ENCODE measurements around the gene HYDIN.
A peak's percentile ranks its signal among the peaks of the same experiment; 100 is the strongest.

Gene HYDIN

DNA sequence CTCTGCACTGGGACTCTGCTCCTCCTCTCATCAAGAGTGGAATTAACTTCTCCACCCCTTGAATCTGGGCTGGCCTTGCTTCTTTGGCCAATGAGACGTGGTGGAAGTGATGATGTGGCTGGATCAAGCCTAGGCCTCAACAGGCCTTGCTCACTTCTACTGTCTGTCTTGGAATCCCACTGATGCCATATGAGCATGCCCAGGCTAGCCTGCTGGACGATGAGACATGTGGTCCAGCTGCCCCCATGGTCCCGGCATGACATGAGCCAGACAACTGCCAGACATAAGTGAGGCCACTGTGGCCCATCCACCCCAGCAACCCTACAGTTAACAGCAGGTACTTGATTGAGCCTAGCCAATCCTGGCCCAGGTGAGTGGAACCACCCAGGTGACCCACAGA is 448.3 kb downstream of the HYDIN start:
- no peak for DNase-seq

GRCh38 chr16:70781800-70782199 is 448.7 kb downstream of the HYDIN start:
- no peak for DNase-seq

GRCh38 chr16:70780546-70780945 is 450.0 kb downstream of the HYDIN start:
- no peak for DNase-seq

DNA sequence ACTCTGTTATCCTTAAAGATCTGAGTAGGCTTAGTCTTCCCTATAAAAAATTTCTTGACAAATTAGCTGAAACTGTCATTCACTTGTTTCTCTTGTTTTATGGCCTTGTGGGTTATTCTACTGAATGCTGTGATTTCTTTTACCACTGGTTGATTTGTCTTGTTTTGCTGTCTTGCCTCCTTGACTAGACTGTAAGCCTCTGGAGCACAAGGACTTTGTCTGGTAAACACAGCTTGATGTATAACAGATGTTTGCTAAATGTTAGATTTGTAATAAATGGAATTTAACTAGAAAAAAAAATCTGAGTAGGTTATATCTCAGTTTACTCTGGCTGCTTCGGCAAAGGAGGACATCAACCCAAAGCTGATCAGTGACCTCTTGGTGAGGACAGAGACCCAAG is 451.2 kb downstream of the HYDIN start:
- no peak for DNase-seq

DNA sequence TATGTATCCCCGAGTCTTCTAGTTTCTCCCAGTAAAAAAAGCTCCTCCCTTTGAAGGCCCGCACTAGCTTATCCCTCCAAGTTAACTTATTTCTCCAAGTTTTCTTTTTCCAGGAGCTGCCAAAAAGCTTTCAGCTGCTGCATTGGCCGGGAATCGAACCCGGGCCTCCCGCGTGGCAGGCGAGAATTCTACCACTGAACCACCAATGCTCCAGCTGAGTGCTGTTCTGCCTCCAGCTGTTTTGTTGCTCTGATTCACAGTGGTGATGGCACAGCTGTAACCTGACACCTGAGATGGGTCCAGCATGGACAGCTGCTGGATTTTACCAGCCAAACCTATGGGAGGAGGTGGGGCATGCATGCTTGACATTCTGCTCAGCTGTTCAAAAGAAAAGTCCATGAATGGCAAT is 451.6 kb downstream of the HYDIN start:
- DNase-seq, result peak; percentile 34

DNA sequence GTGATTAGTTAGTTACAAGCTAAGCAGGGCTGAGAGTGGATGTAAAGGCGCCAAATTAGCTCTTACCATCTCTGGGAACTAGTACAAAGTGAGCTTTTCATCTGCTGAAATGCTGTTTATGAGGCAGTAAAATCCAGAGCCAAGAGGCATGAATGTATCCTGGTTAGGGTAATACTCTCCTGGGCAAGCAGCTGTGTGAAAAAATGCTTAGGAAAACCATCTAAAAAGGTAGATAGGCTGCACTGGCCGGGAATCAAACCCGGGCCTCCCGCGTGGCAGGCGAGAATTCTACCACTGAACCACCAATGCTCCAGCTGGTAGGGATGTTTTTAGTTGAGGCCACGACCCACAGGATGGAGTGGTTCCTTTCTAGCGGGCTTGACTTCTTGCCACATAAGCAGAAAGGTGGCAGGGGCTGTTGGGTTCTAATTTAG is 452.5 kb downstream of the HYDIN start:
- no peak for DNase-seq

GRCh38 chr16:70777496-70777895 is 453.0 kb downstream of the HYDIN start:
- DNase-seq, result no peak

DNA sequence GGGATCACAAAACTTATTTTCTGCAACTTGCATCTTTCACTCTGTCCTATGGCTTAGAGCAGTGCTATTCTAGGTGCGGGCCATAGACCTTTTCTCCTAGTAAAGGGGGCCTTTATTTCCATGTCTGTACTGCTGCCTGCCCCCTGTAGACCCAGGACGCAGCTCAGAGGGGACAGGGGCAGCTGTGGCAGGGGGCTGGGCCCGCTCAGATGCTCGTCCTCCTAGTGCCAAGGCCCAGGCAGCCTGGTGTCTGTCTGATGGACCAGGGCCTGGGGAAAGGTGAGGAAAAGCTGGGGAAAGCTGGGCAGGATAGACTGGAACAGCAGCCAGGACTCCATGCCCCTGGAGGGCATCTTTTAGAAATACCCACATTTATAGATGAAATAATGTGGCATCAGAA is 455.1 kb downstream of the HYDIN start:
- DNase-seq, result no peak

- DNase-seq, result no peak
Measured at GRCh38 chr16:70774261-70774660, 456.3 kb downstream of the HYDIN start.

DNA sequence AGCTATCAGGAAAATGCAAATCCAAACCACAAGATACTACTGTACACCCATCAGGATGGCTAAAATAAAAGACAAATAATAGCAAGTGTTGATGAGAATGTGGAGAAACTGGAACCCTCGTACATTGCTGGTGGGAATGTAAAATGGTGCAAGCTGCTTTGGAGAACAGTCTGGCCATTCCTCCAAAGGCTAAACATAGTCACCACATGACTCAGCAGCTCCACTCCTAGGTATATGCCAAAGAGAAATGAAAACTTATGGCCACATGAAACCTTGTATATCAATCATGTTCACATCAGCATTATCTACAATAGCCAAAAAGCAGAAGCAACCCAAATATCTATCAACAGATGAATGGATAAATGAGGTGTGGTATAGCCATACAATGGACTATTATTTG is 458.0 kb downstream of the HYDIN start:
- DNase-seq, result no peak

DNA sequence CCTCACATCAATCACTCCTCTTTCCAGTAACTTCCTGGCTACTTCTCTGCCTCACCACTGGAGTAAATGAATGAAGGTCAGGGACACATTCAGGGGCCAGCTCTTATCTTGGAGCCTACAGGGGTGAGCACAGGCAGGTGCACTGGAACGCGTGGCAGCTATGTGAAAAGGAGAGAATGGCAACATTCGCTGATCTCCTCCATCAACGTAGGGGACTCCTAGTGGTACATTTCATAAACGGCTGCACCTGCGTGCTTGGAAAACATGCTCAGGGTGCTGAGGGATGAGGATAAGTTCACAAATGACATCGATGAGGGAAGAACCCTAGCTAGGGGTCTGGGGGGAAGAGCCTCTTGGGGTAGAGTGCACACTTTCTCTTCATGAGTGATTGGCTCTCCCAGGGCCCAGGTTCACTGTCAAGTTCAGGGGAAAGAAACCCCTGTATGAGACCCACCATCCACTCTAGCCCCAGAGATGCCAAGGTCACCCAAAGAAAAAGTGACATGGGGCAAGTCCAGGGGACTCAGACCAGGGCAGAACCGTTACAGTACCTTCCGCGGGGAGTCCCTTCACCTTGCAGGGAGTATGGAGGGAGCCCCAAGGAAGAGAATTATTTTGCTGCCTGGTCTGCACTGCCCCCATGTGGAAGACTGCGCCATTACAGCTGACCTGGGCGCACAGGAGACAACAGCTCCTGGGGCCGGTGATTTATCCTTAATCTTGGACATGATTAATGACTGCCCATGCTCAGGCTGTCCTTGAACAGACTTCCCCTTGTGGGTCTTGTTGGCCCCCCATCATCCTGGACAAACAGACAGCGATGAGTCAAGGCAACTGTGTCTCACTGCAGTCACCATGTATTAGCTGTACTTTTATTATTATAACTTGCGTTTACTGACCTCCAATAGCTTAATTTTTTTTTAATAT is 459.6 kb downstream of the HYDIN start:
- DNase-seq, result no peak

DNA sequence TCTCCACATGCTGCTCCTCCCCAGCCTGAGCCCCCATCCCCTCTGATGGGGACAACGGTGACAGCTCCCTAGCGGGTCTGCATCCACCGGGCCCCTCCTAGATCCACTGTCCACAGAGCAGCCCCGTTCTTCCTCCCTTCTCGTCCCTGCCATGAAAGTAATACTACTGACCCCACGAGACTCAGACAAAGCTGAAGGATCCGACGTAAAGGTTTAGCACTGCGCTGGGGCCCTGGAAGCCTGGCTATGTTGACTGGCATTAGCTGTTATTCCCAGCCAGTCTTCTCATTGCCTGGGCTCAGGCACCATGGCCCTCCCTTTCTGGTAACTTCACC is 460.3 kb downstream of the HYDIN start:
- DNase-seq, result no peak

- DNase-seq, result no peak
Measured at GRCh38 chr16:70769761-70770160, 460.8 kb downstream of the HYDIN start.

GRCh38 chr16:70769131-70769530 is 461.4 kb downstream of the HYDIN start:
- DNase-seq, result no peak

- DNase-seq, result no peak
Measured at GRCh38 chr16:70768203-70768580, 462.3 kb downstream of the HYDIN start.

DNA sequence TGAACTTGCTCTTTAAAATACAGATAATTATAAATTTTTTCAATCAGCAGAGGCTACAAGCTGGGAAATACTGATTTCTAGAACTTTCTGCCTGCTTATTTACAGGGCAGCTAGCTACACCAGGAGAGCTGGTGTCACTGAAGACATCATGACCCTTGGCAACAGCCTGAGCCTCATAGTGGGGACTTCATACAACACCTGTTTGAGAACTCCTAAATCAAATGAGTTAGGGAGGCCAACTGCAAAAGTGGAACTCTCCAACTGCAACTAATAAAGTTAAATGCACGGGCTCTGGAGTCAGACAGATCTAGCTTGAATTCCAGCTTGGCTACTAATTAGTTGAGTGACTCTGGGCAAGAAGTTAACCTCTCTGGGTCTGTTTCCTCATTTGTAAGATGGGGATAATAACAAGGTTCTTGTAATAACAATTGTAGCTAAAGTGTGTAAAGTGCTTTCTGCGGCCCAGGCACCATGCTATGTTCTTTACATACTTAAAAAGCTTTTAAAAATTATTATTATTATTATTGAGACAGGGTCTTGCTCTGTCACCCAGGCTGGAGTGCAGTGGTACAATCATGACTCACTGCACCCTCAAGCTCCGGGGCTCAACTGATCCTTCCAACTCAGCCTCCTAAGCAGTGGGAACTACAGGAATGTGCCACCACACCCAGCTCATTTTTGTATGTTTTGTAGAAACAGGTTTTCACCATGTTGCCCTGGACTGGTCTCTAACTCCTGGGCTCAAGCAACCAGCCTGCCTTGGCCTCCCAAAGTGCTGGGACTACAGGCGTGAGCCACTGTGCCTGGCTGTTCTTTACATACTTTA is 462.9 kb downstream of the HYDIN start:
- no peak for DNase-seq

GRCh38 chr16:70766658-70767057 is 463.9 kb downstream of the HYDIN start:
- DNase-seq, result no peak

GRCh38 chr16:70766176-70766575 is 464.3 kb downstream of the HYDIN start:
- DNase-seq, result no peak

DNA sequence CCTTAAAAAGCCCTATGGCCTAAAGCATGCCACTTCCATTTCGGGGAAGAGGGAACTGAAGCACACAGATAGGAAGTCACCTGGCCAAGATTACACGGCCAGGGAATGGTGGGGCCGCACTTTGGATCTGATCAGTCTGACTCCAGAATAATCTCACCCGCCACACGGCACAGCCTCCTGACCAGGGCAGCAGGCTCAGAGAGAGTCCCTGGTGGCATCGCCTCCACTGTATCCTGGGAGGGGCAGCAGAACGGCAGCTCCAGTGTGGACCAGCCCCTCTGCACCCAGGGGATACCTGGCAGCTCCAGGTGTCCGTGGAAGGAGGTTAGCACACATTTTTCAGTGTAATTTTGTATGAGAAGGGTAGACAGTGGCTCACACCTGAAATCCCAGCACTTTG is 465.0 kb downstream of the HYDIN start:
- DNase-seq, result no peak

DNA sequence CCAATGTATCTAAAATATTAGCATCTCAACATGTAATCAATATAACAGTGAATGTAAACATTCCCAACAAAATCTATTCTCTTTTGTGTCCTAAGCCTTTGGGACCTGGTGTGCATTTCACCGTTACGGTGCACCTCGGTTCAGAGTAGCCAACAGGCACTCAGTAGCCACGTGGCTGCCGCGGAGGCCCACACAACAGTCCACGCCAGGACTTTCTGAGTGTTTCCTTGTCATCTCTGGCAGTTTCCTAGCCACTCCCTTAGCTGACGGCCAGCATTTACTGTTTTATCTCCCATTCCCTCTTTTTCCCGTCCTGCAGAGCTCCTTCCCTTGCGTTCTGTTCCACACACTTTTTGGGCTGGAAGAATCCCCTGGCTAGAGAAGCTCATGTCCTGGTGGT is 465.9 kb downstream of the HYDIN start:
- no peak for DNase-seq

DNA sequence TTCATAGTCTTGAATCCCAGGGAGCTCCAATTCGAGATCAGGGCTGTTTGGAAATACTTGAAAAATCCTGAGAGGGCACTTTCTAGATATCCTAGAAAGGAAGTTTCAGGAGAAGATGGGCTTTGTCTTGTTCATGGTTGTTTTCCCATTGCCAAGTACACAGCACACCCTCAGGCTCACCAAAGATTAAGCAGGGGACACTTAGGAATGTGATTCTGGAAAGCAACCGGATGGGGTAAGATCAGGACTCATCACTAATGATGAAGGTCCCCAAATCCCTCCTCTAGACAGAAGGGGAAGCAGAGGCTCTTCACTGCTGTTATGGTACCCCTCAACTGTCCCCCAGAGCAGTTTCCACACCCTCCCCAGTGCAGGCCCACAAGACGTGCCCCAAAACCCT is 470.3 kb downstream of the HYDIN start:
- DNase-seq, result no peak

DNA sequence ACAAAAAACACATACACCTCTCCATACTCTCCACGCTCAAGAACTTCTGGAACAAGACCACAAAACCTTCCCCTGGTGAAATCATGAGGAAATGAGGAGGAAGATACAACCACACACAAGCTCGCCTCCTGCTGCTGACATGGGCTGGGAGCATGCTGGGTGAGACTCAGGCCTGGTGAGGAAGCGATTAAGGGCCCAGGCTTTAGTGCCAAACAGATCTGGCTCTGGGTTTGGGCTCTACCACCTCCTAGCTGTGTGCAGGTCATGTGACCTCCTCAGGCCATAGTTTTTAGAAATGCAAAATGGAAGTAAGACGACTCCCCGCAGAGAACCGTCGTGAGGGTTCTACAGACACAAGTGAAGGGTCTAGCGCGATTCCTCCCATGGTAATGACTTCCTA is 470.9 kb downstream of the HYDIN start:
- no peak for DNase-seq

DNA sequence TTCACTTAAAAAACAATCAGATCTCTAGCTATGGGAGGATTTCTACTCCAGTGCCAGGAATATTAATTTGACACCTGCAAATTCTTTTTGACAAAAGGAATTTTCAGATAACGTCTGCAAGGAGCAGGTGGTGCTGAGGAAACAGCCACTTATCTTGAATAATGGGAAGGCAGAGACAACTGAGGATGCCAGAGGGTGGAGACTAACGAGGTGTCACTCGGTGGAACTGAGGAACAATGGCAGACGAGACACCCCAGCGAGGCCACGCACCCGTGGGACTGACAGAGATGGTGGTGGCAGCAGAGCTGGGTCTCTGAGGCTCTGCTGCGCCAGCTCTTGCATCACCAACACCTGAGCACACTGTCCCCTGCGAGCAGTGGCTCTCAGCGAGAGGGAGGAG is 471.7 kb downstream of the HYDIN start:
- DNase-seq, result no peak

Measured in GOT3 (cell line).